HepG2 (cell line): Measurements from ENCODE around the gene VAPA. TPM values are rescaled to one million over a fixed set of nuclear protein-coding genes. Genes with fewer than 3 reads are reported as not detected.

ENCODE experiments used
- ATAC-seq: fragments of 200-7000 bp; cut with Tn5 transposase; 3 replicates; pipeline ENCODE4 v1.9.1; 2020; ENCODE audit warnings: mild to moderate bottlenecking, moderate library complexity
- BruUV-seq: library from RNA; stranded (reverse); fragments of 400-500 nt; replicated peaks from 2 replicates; lab custom pipeline; 2021; lab: Mats Ljungman, UMichigan
- CTCF ChIA-PET: fragments of 300-600 bp; formaldehyde crosslinking; extraction: SDS; loops from one replicate; lab custom pipeline; 2021; ENCODE audit warnings: low total read pairs, inconsistent platforms, low intra/inter-chr PET ratio; lab: Yijun Ruan, JAX
- POLR2A ChIA-PET: fragments of 350-600 bp; sonication (Branson Sonifier 250); formaldehyde crosslinking; loops from one replicate; lab custom pipeline; 2020; ENCODE audit warnings: antibody characterized with exemption, inconsistent platforms; lab: Yijun Ruan, JAX
- DNase-seq: peaks from one replicate; pipeline ENCODE4 v3.0.0-alpha.2; 2015; ENCODE audit warnings: low spot score
- FAIRE-seq: peaks from 3 replicates; lab custom pipeline; 2011; peaks lifted over from hg19 to GRCh38; lab: Jason Lieb, UNC
- H2AFZ ChIP-seq: one replicate; pipeline ENCODE4 v1.6.1; 2011; ENCODE audit warnings: low read length, inconsistent platforms
- H3K27ac ChIP-seq: fragments of 300-600 bp; 3 replicates; pipeline ENCODE4 v1.8.0; 2011; ENCODE audit warnings: mixed run types, mild to moderate bottlenecking, mixed read lengths, low read length, inconsistent platforms; ENCODE audit not compliant: insufficient read depth; ENCODE audit errors: extremely low read length
- H3K27me3 ChIP-seq, 2 experiments: fragments of 200-600 bp in 1 of 2; 2 replicates in 1 of 2; 3 replicates in 1 of 2; pipeline versions ENCODE4 v1.6.0 to v1.8.0; 2011; ENCODE audit warnings: low read length in 2 of 2, mild to moderate bottlenecking in 2 of 2, moderate library complexity in 2 of 2, inconsistent platforms in 1 of 2; ENCODE audit not compliant: insufficient read depth in 2 of 2, control insufficient read depth in 1 of 2
- H3K36me3 ChIP-seq, 2 experiments: fragments of 200-600 bp in 1 of 2; replicated peaks in 1 of 2; 2 replicates in 1 of 2; 3 replicates in 1 of 2; pipeline versions ENCODE4 v1.5.1 to v1.8.0; 2011; ENCODE audit warnings: low read length in 2 of 2, inconsistent platforms in 1 of 2; ENCODE audit not compliant: insufficient read depth in 2 of 2, control insufficient read depth in 1 of 2
- H3K4me1 ChIP-seq: 2 replicates; pipeline ENCODE4 v1.5.1; 2012; ENCODE audit warnings: low read length, inconsistent platforms; ENCODE audit not compliant: insufficient read depth
- H3K4me2 ChIP-seq: 2 replicates; pipeline ENCODE4 v1.6.0; 2011; ENCODE audit warnings: low read depth, low read length, inconsistent platforms
- H3K4me3 ChIP-seq, 3 experiments: fragments of 200-600 bp in 1 of 3; sonication (generic), shearing (Covaris generic) in 1 of 3; replicated peaks in 1 of 3; 2 replicates each; pipeline ENCODE4 v1.5.1; 2011 to 2016; ENCODE audit warnings: low read length in 3 of 3, inconsistent platforms in 2 of 3, low read depth in 2 of 3, mild to moderate bottlenecking in 2 of 3, control low read depth in 1 of 3, mixed read lengths in 1 of 3; ENCODE audit not compliant: insufficient read depth in 1 of 3
- H3K79me2 ChIP-seq: one replicate; pipeline ENCODE4 v1.6.1; 2011; ENCODE audit warnings: low read length, inconsistent platforms; ENCODE audit not compliant: insufficient read depth
- H3K9ac ChIP-seq: 2 replicates; pipeline ENCODE4 v1.6.0; 2011; ENCODE audit warnings: mild to moderate bottlenecking, low read depth, low read length, inconsistent platforms; ENCODE audit not compliant: insufficient read depth
- H3K9me3 ChIP-seq: 2 replicates; pipeline ENCODE4 v1.5.1; 2012; ENCODE audit warnings: mild to moderate bottlenecking, low read length
- H4K20me1 ChIP-seq: 2 replicates; pipeline ENCODE4 v1.6.0; 2011; ENCODE audit warnings: inconsistent platforms, mild to moderate bottlenecking, low read length, moderate library complexity; ENCODE audit not compliant: insufficient read depth
- CHD4 ChIP-seq: fragments of 200-600 bp; sonication (generic); IDR thresholded peaks from 2 replicates; pipeline ENCODE4 v1.7.0; 2017; ENCODE audit warnings: mild to moderate bottlenecking, low read length, borderline replicate concordance
- FOXA3 ChIP-seq: IDR thresholded peaks from 2 replicates; pipeline ENCODE4 v1.6.1; 2016; ENCODE audit warnings: missing genetic modification reagents, missing compliant biosample characterization
- GTF2F1 ChIP-seq: fragments of 150-350 bp; IDR thresholded peaks from 2 replicates; pipeline ENCODE4 v1.6.1; 2014; ENCODE audit warnings: low read length
- POLR2AphosphoS2 ChIP-seq: IDR thresholded peaks from 2 replicates; pipeline ENCODE4 v1.6.1; 2011; ENCODE audit warnings: low read depth, low read length, improper control_type of control experiment
- SMARCE1 ChIP-seq: fragments of 450-650 bp; IDR thresholded peaks from 2 replicates; pipeline ENCODE4 v1.6.1; 2017; ENCODE audit warnings: borderline replicate concordance
- ZEB1 ChIP-seq: IDR thresholded peaks from 2 replicates; pipeline ENCODE4 v1.6.1; 2012; ENCODE audit warnings: mild to moderate bottlenecking, low read depth, inconsistent platforms; ENCODE audit not compliant: insufficient replicate concordance
- ZNF652 ChIP-seq: IDR thresholded peaks from 2 replicates; pipeline ENCODE4 v1.6.1; 2016; ENCODE audit warnings: low read depth, borderline replicate concordance
- ZNF766 ChIP-seq: sonication (generic); formaldehyde crosslinking; IDR thresholded peaks from 2 replicates; pipeline ENCODE4 v1.5.0; 2020; ENCODE audit warnings: missing genetic modification reagents, borderline replicate concordance
- WGBS: methylation state at CpG from one replicate; pipeline ENCODE4 v1.1.6; 2017; ENCODE audit warnings: low lambda C conversion rate; 5-methylcytosine and 5-hydroxymethylcytosine counted together
- in situ Hi-C: cut with HindIII; loops from 2 replicates; pipeline ENCODE4 v1.10.0; 2017; ENCODE audit warnings: low pct_unique_long_range_greater_than_20kb; ENCODE audit not compliant: extremely low pct_ligation_motif_present
- intact Hi-C: fragments of 100-400 bp; cut with micrococcal nuclease; formaldehyde crosslinking; loops from one replicate; pipeline ENCODE4 v1.10.0; 2022; ENCODE audit not compliant: unreplicated experiment
- polyA plus RNA-seq, 8 experiments: library from polyadenylated mRNA; depleted of rRNA in 3 of 8; stranded (reverse) in 7 of 8; unstranded in 1 of 8; fragments of >200 nt; fragmentation: Illumina TruSeq in 4 of 8; extraction: Trizol in 4 of 8; gene quantifications; 2 replicates each; pipeline versions ENCODE4 v1.2.1 to v1.2.3, GENCODE V29; 2011 to 2016; ENCODE audit warnings: low read depth in 4 of 8, missing spikeins in 1 of 8, mixed read lengths in 1 of 8; ENCODE audit not compliant: insufficient read depth in 1 of 8
- total RNA-seq, 5 experiments: library from RNA; depleted of rRNA; stranded (reverse); fragments of >200 nt; fragmentation: Illumina TruSeq; extraction: Trizol; gene quantifications; 2 replicates each; pipeline ENCODE4 v1.2.3, GENCODE V29; 2016; ENCODE audit warnings: low read depth in 1 of 5
- TF ChIP-seq, protein P1 (sequence below): sonication (generic); formaldehyde crosslinking; IDR thresholded peaks from 2 replicates; pipeline ENCODE4 v1.5.0; 2020; ENCODE audit warnings: mild to moderate bottlenecking, missing genetic modification reagents
- TF ChIP-seq, protein P2 (sequence below): sonication (generic); formaldehyde crosslinking; IDR thresholded peaks from 2 replicates; pipeline ENCODE4 v1.4.0; 2020; ENCODE audit warnings: missing genetic modification reagents

The VAPA gene
- total and polyA plus RNA-seq, 2 of the 13 experiments (the other 11 are each of a cell fraction or from before 2014, with no cell fraction given): 167 to 294 TPM

- Histone ChIP-seq H3K4me2 (peak overlapping the region; percentile 43), H3K27ac (peak overlapping the region; percentile 45), H3K9ac (no peak overlapping the region), H3K36me3 (0 out of 5 replicates have a peak, but pooled peaks cover 0 to 2% of the 10 kb centered on the region in 2 experiments), H3K79me2 (peaks cover 100% of the 10 kb centered on the region), H3K4me1 (peaks cover 79% of the 10 kb centered on the region), H3K9me3 (no peaks in the 10 kb centered on the region), H2AFZ (no peak overlapping the region), H3K27me3 (no peaks in the 10 kb centered on the region), H4K20me1 (peaks cover 92% of the 10 kb centered on the region), H3K4me3 (no peak overlapping the region; a peak in 1 of 6 replicates)
- intact Hi-C loops: loop anchor here (2.0 kb wide), 1 partner anchor 123 kb away; no protein-coding TSS in a partner anchor
- no TSS peak for BruUV-seq
- ATAC-seq (peak; percentile 34; the same call in 2 of the 3 replicates), DNase-seq (no peak), FAIRE-seq (no peak)
- ChIA-PET POLR2A (no interaction called here), CTCF (no interaction called here)
- in situ Hi-C loops: loop anchor here (10.0 kb wide), 1 partner anchor 121 kb away; no protein-coding TSS in a partner anchor
- WGBS: 64% methylated on average over 4 of the region's 4 CpGs
- TF ChIP-seq FOXA3: peak; percentile 7; the same call in 1 of the 2 replicates
- TF ChIP-seq, protein P1, sequence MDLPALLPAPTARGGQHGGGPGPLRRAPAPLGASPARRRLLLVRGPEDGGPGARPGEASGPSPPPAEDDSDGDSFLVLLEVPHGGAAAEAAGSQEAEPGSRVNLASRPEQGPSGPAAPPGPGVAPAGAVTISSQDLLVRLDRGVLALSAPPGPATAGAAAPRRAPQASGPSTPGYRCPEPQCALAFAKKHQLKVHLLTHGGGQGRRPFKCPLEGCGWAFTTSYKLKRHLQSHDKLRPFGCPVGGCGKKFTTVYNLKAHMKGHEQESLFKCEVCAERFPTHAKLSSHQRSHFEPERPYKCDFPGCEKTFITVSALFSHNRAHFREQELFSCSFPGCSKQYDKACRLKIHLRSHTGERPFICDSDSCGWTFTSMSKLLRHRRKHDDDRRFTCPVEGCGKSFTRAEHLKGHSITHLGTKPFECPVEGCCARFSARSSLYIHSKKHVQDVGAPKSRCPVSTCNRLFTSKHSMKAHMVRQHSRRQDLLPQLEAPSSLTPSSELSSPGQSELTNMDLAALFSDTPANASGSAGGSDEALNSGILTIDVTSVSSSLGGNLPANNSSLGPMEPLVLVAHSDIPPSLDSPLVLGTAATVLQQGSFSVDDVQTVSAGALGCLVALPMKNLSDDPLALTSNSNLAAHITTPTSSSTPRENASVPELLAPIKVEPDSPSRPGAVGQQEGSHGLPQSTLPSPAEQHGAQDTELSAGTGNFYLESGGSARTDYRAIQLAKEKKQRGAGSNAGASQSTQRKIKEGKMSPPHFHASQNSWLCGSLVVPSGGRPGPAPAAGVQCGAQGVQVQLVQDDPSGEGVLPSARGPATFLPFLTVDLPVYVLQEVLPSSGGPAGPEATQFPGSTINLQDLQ: no peak
- no peak for TF ChIP-seq SMARCE1
- no peak for TF ChIP-seq ZNF766 (CRISPR knock-in tag)
- TF ChIP-seq ZNF652: peak; percentile 80; the same call in 1 of the 2 replicates
- TF ChIP-seq ZEB1: no peak
- peak; percentile 90 for TF ChIP-seq POLR2AphosphoS2
- no peak for TF ChIP-seq CHD4
- TF ChIP-seq, protein P2, sequence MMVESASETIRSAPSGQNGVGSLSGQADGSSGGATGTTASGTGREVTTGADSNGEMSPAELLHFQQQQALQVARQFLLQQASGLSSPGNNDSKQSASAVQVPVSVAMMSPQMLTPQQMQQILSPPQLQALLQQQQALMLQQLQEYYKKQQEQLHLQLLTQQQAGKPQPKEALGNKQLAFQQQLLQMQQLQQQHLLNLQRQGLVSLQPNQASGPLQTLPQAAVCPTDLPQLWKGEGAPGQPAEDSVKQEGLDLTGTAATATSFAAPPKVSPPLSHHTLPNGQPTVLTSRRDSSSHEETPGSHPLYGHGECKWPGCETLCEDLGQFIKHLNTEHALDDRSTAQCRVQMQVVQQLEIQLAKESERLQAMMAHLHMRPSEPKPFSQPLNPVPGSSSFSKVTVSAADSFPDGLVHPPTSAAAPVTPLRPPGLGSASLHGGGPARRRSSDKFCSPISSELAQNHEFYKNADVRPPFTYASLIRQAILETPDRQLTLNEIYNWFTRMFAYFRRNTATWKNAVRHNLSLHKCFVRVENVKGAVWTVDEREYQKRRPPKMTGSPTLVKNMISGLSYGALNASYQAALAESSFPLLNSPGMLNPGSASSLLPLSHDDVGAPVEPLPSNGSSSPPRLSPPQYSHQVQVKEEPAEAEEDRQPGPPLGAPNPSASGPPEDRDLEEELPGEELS: no peak
- no peak for TF ChIP-seq GTF2F1
Measured at GRCh38 chr18:9925795-9926194, 12.0 kb downstream of the VAPA start.
